K562 (cell line): ENCODE results near the gene MDC1. TPM values are rescaled to one million over a fixed set of nuclear protein-coding genes. Genes with fewer than 3 reads are reported as not detected.

Experiments
- ATF7 ChIP-seq: fragments of 450-650 bp; IDR thresholded peaks from 2 replicates; pipeline ENCODE4 v1.7.1; 2014; ENCODE audit warnings: mild to moderate bottlenecking, moderate library complexity
- ELF4 ChIP-seq: fragments of 450-650 bp; formaldehyde crosslinking; IDR thresholded peaks from 2 replicates; pipeline ENCODE4 v1.4.0; 2022; ENCODE audit warnings: missing genetic modification characterization
- JUND ChIP-seq, 2 experiments: IDR thresholded peaks; 2 replicates in 1 of 2; 3 replicates in 1 of 2; pipeline ENCODE4 v1.6.1; 2011; ENCODE audit warnings: borderline replicate concordance in 2 of 2, low read depth in 2 of 2, low read length in 2 of 2, improper control_type of control experiment in 1 of 2, missing biosample characterization in 1 of 2, missing genetic modification characterization in 1 of 2, missing genetic modification reagents in 1 of 2
- L3MBTL2 ChIP-seq: fragments of 450-650 bp; IDR thresholded peaks from 2 replicates; pipeline ENCODE4 v1.6.1; 2016; ENCODE audit warnings: mild to moderate bottlenecking, moderate library complexity
- MEF2A ChIP-seq: IDR thresholded peaks from 2 replicates; pipeline ENCODE4 v1.6.1; 2011; ENCODE audit warnings: low read depth, mild to moderate bottlenecking, low read length, moderate library complexity; ENCODE audit not compliant: control insufficient read depth
- MYC ChIP-seq, 2 experiments: fragments of 250-450 bp in 1 of 2; sonication (Bioruptor Pico) in 1 of 2; IDR thresholded peaks; 2 replicates each; pipeline versions ENCODE4 v1.5.1 to v1.6.1; 2012 to 2021; ENCODE audit warnings: low read depth in 2 of 2, borderline replicate concordance in 1 of 2, improper control_type of control experiment in 1 of 2, low read length in 1 of 2, mild to moderate bottlenecking in 1 of 2, moderate library complexity in 1 of 2
- OTX1 ChIP-seq: fragments of 450-650 bp; formaldehyde crosslinking; IDR thresholded peaks from 2 replicates; pipeline ENCODE4 v1.4.0; 2022; ENCODE audit warnings: mild to moderate bottlenecking
- PML ChIP-seq: IDR thresholded peaks from 2 replicates; pipeline ENCODE4 v1.6.1; 2012; ENCODE audit warnings: low read length, inconsistent platforms
- RB1 ChIP-seq: fragments of 450-650 bp; IDR thresholded peaks from 2 replicates; pipeline ENCODE4 v1.6.1; 2017; ENCODE audit warnings: low read depth, mild to moderate bottlenecking
- RBFOX2 ChIP-seq: fragments of 200-400 bp; formaldehyde crosslinking; IDR thresholded peaks from 2 replicates; pipeline ENCODE4 v1.6.1; 2017; ENCODE audit warnings: low read depth, mild to moderate bottlenecking, low read length, moderate library complexity
- RCOR1 ChIP-seq, 2 experiments: IDR thresholded peaks; 2 replicates each; pipeline ENCODE4 v1.6.1; 2012; ENCODE audit warnings: low read depth in 2 of 2, low read length in 2 of 2, borderline replicate concordance in 1 of 2, improper control_type of control experiment in 1 of 2
- SLC30A9 ChIP-seq: fragments of 250-450 bp; sonication (Bioruptor Pico); IDR thresholded peaks from 2 replicates; pipeline ENCODE4 v1.8.0; 2022; ENCODE audit warnings: mild to moderate bottlenecking, moderate library complexity
- SPI1 ChIP-seq: IDR thresholded peaks from 2 replicates; pipeline ENCODE4 v1.6.1; 2011; ENCODE audit warnings: low read depth, low read length, control low read depth, borderline replicate concordance
- SUPT5H ChIP-seq: fragments of 450-650 bp; IDR thresholded peaks from 2 replicates; pipeline ENCODE4 v1.6.1; 2016
- XRCC3 ChIP-seq: fragments of 450-650 bp; IDR thresholded peaks from 2 replicates; pipeline ENCODE4 v1.6.1; 2017; ENCODE audit warnings: mild to moderate bottlenecking, moderate library complexity
- YY1 ChIP-seq, 3 experiments: IDR thresholded peaks; 2 replicates each; pipeline ENCODE4 v1.6.1; 2011; ENCODE audit warnings: low read length in 2 of 3, mild to moderate bottlenecking in 2 of 3, moderate library complexity in 2 of 3, borderline replicate concordance in 1 of 3, control low read depth in 1 of 3, low read depth in 1 of 3; ENCODE audit not compliant: insufficient read depth in 3 of 3, insufficient replicate concordance in 2 of 3, control insufficient read depth in 1 of 3, insufficient read length in 1 of 3; ENCODE audit errors: extremely low read depth in 1 of 3
- ZNF766 ChIP-seq: fragments of 200-800 bp; sonication (Bioruptor generic); conservative IDR thresholded peaks from 2 replicates; pipeline ENCODE4 v1.6.1; 2016; ENCODE audit warnings: missing genetic modification characterization, missing compliant biosample characterization
- polyA plus RNA-seq, 8 experiments: library from polyadenylated mRNA; depleted of rRNA in 4 of 8; stranded (reverse) in 5 of 8; unstranded in 3 of 8; fragments of >200 nt; fragmentation: Nextera tagmentation in 2 of 8; fragmentation: Illumina TruSeq in 1 of 8; extraction: Ambion mirVana in 2 of 8; extraction: Trizol in 1 of 8; gene quantifications; 2 replicates each; pipeline versions ENCODE4 v1.2.1 to v1.2.3, GENCODE V29; 2011 to 2014; ENCODE audit warnings: inconsistent platforms in 1 of 8, missing spikeins in 1 of 8
- total RNA-seq, 7 experiments: library from RNA; depleted of rRNA in 6 of 7; stranded (reverse); fragments of >200 nt in 6 of 7; fragmentation: Illumina TruSeq in 2 of 7; extraction: Trizol in 2 of 7; gene quantifications; 2 replicates each; pipeline versions ENCODE4 v1.2.1 to v1.2.3, GENCODE V29; 2011 to 2021; ENCODE audit warnings: low replicate concordance in 1 of 7
- TF ChIP-seq, protein P1 (sequence below): fragments of 250-450 bp; sonication (Bioruptor Pico); IDR thresholded peaks from 2 replicates; pipeline ENCODE4 v1.8.0; 2022; ENCODE audit warnings: inconsistent platforms, mild to moderate bottlenecking, moderate library complexity, borderline replicate concordance
- TF ChIP-seq, protein P2 (sequence below): fragments of 250-450 bp; sonication (Bioruptor Pico); IDR thresholded peaks from 2 replicates; pipeline ENCODE4 v1.8.0; 2021; ENCODE audit warnings: mild to moderate bottlenecking, moderate library complexity
- TF ChIP-seq, protein P3 (sequence below), 2 experiments: fragments of 250-450 bp in 1 of 2; fragments of 450-650 bp in 1 of 2; sonication (Bioruptor Pico) in 1 of 2; IDR thresholded peaks; 2 replicates each; pipeline versions ENCODE4 v1.6.1 to v1.8.0; 2016 to 2021; ENCODE audit warnings: mild to moderate bottlenecking in 2 of 2, moderate library complexity in 2 of 2, missing compliant biosample characterization in 1 of 2, missing genetic modification characterization in 1 of 2

MDC1 gene
- total and polyA plus RNA-seq, 9 of the 15 experiments (the other 6 are each of a cell fraction or from before 2014, with no cell fraction given): 8.2 to 114 (median 20.0) TPM

DNA sequence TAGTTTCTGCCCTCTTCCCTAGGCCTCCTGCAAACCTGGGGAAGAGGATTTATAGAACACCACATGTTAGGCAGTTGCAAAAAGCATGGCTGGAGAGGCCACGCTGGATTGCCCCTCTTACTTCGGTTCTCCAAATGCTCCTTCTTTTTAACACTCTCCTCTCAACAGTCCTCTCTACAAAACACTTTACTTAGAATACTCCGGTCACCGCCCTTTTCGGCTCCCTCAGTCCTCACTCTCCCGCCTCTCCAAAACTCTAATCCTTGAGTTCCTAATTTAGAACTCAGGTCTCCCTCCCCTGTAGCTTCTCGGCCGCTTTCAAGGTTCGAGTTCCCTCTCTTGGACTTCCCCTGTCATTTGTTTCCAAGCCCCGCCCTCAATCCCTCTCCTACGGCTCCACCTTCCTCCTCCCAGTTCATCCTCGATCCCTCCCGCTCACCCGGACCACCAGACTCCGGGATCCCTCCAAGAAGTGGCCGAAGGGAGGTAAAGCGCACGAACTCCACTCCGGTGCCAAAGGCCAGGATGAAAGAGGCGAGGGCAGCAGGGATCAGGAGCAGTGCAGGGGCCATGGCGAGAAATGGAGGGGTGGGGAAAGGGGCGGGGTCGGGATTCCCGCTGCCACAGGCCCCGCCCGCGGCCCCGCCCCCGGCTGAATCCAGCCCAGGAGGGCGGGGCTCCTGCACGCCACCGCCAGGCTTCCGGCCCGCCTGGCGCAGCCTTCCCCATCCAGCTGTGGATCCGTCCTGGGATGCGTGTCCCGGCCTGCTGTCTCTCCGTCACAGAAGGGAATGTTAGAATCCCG, 26.5 kb downstream of the MDC1 start, which contains the start of gene NRM (continued):
- TF ChIP-seq, protein P1, sequence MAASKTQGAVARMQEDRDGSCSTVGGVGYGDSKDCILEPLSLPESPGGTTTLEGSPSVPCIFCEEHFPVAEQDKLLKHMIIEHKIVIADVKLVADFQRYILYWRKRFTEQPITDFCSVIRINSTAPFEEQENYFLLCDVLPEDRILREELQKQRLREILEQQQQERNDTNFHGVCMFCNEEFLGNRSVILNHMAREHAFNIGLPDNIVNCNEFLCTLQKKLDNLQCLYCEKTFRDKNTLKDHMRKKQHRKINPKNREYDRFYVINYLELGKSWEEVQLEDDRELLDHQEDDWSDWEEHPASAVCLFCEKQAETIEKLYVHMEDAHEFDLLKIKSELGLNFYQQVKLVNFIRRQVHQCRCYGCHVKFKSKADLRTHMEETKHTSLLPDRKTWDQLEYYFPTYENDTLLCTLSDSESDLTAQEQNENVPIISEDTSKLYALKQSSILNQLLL (CRISPR knock-in tag): no peak
- TF ChIP-seq OTX1 (CRISPR knock-in tag) (peak; percentile 71; the same call in 1 of the 2 replicates), ZNF766 (CRISPR knock-in tag) (no peak), JUND (IDR thresholded peaks at IDR 0.05; ENCODE audit: borderline replicate concordance, low read depth, low read length) (peak; percentile 16; the same call in 1 of the 2 replicates), JUND (tag; IDR thresholded peaks at IDR 0.05; ENCODE audit: borderline replicate concordance, low read depth, low read length) (0 out of 3 replicates have a peak, but pooled peaks have one; percentile 6), RB1 (peak; percentile 71), SPI1 (peak; percentile 82), SLC30A9 (CRISPR knock-in tag) (no peak), PML (0 out of 2 replicates have a peak, but pooled peaks have one; percentile 24), YY1 (IDR thresholded peaks at IDR 0.05; ENCODE audit: borderline replicate concordance in 1 of 3, control insufficient read depth in 1 of 3, extremely low read depth in 1 of 3, insufficient read depth in 3 of 3, insufficient read length in 1 of 3, insufficient replicate concordance in 2 of 3, low read depth in 1 of 3, low read length in 2 of 3) (peak in 2 of 3 experiments; percentile 70 to 76), MYC (IDR thresholded peaks at IDR 0.05; ENCODE audit: low read depth, low read length) (peak; percentile 47), MYC (CRISPR knock-in tag; IDR thresholded peaks at IDR 0.05; ENCODE audit: borderline replicate concordance, low read depth) (no peak), RBFOX2 (peak; percentile 74), XRCC3 (no peak), MEF2A (peak; percentile 58; the same call in 1 of the 2 replicates), RCOR1 (IDR thresholded peaks at IDR 0.05; ENCODE audit: borderline replicate concordance in 1 of 2, low read depth in 2 of 2, low read length in 2 of 2) (0 out of 4 replicates have a peak, but pooled peaks of 1 of the 2 experiments have one; percentile 14), L3MBTL2 (peak; percentile 54), ELF4 (0 out of 2 replicates have a peak, but pooled peaks have one; percentile 51), ATF7 (peak; percentile 39), SUPT5H (peak; percentile 65)
- TF ChIP-seq, protein P2, sequence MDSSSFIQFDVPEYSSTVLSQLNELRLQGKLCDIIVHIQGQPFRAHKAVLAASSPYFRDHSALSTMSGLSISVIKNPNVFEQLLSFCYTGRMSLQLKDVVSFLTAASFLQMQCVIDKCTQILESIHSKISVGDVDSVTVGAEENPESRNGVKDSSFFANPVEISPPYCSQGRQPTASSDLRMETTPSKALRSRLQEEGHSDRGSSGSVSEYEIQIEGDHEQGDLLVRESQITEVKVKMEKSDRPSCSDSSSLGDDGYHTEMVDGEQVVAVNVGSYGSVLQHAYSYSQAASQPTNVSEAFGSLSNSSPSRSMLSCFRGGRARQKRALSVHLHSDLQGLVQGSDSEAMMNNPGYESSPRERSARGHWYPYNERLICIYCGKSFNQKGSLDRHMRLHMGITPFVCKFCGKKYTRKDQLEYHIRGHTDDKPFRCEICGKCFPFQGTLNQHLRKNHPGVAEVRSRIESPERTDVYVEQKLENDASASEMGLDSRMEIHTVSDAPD (CRISPR knock-in tag): no peak
- TF ChIP-seq, protein P3, sequence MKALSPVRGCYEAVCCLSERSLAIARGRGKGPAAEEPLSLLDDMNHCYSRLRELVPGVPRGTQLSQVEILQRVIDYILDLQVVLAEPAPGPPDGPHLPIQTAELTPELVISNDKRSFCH (CRISPR knock-in tag; IDR thresholded peaks at IDR 0.05): no peak
- TF ChIP-seq, protein P3 (tag; IDR thresholded peaks at IDR 0.05): 0 out of 2 replicates have a peak, but pooled peaks have one; percentile 1
